Activated CD4-positive, alpha-beta T cell treated with anti-CD3 and anti-CD28 coated beads for 36 hours (primary cell): ENCODE measurements around the gene KCNIP3. TPM values are rescaled to one million over a fixed set of nuclear protein-coding genes. Genes with fewer than 3 reads are reported as not detected.

ENCODE experiments used
- ATAC-seq: fragments of 200-7000 bp; cut with Tn5 transposase; one replicate; pipeline ENCODE4 v1.10.0; 2021; ENCODE audit warnings: mild to moderate bottlenecking, moderate library complexity
- CTCF ChIA-PET: fragments of 350-600 bp; sonication (Branson Sonifier 250); formaldehyde crosslinking; loops from one replicate; lab custom pipeline; 2021; ENCODE audit warnings: antibody characterized with exemption; lab: Charles Lee
- POLR2A ChIA-PET: fragments of 350-600 bp; sonication (Branson Sonifier 250); formaldehyde crosslinking; loops from one replicate; lab custom pipeline; 2021; ENCODE audit warnings: antibody characterized with exemption, inconsistent platforms; lab: Charles Lee
- DNase-seq: peaks from one replicate; pipeline ENCODE4 v3.0.0-alpha.2; 2020
- H3K27ac Mint-ChIP-seq: one replicate; pipeline ENCODE4 v1.8.0; 2021; ENCODE audit warnings: mixed read lengths
- H3K27me3 Mint-ChIP-seq: one replicate; pipeline ENCODE4 v1.8.0; 2021; ENCODE audit warnings: mixed read lengths
- H3K36me3 Mint-ChIP-seq: one replicate; pipeline ENCODE4 v1.8.0; 2021; ENCODE audit warnings: low read depth, mixed read lengths
- H3K4me1 Mint-ChIP-seq: one replicate; pipeline ENCODE4 v1.8.0; 2021; ENCODE audit warnings: mixed read lengths
- H3K4me3 Mint-ChIP-seq: one replicate; pipeline ENCODE4 v1.8.0; 2021; ENCODE audit warnings: mild to moderate bottlenecking, moderate library complexity, mixed read lengths
- H3K9me3 Mint-ChIP-seq: one replicate; pipeline ENCODE4 v1.8.0; 2021; ENCODE audit warnings: low read depth, mixed read lengths
- intact Hi-C, 2 experiments: fragments of 100-400 bp; cut with DNase I in 1 of 2; cut with micrococcal nuclease in 1 of 2; formaldehyde crosslinking; loops; one replicate each; pipeline versions ENCODE4 v1.14.2 to v1.15.1; 2022 to 2024; cut with DNase I, micrococcal nuclease
- total RNA-seq, 2 experiments: library from RNA; stranded (reverse); gene quantifications; one replicate each; pipeline ENCODE4 v1.2.3, GENCODE V29; 2021

Gene KCNIP3
- total RNA-seq, 2 experiments from 2014 or later = not detected

GRCh38 chr2:95337829-95338228, 40.7 kb downstream of the KCNIP3 start:
- ChIA-PET POLR2A (no interaction called here), CTCF (interaction anchor here (1.2 kb wide), 1 partner anchor 315 kb away, joined by 4 read pairs; no protein-coding TSS in a partner anchor)
- H3K27me3 Mint-ChIP-seq = peaks cover 11% of the 10 kb centered on the region
- H3K9me3 Mint-ChIP-seq = no peaks in the 10 kb centered on the region
- H3K4me3 Mint-ChIP-seq = no peak overlapping the region
- H3K27ac Mint-ChIP-seq = no peak overlapping the region
- no peaks in the 10 kb centered on the region for H3K4me1 Mint-ChIP-seq
- ATAC-seq (no peak), DNase-seq (no peak)
- intact Hi-C loops = no loop called here
- no peaks in the 10 kb centered on the region for H3K36me3 Mint-ChIP-seq

- intact Hi-C loops = no loop called here
- Mint-ChIP-seq H3K9me3 (no peaks in the 10 kb centered on the region), H3K4me3 (no peak overlapping the region), H3K27ac (no peak overlapping the region), H3K27me3 (peaks cover 31% of the 10 kb centered on the region), H3K36me3 (no peaks in the 10 kb centered on the region), H3K4me1 (no peaks in the 10 kb centered on the region)
- POLR2A ChIA-PET = no interaction called here
- CTCF ChIA-PET = no interaction called here
- ATAC-seq (no peak), DNase-seq (no peak)
Observed at GRCh38 chr2:95342556-95343320, 45.6 kb downstream of the KCNIP3 start.

- no peaks in the 10 kb centered on the region for H3K9me3 Mint-ChIP-seq
- intact Hi-C loops = no loop called here
- DNase-seq (no peak), ATAC-seq (no peak)
- no peak overlapping the region for H3K27ac Mint-ChIP-seq
- CTCF ChIA-PET = no interaction called here
- no peak overlapping the region for H3K4me3 Mint-ChIP-seq
- POLR2A ChIA-PET = no interaction called here
- H3K4me1 Mint-ChIP-seq = no peaks in the 10 kb centered on the region
- H3K27me3 Mint-ChIP-seq = peaks cover 32% of the 10 kb centered on the region
- H3K36me3 Mint-ChIP-seq = no peaks in the 10 kb centered on the region
Observed at GRCh38 chr2:95343429-95344214, 46.5 kb downstream of the KCNIP3 start.

GRCh38 chr2:95344215-95344583, 47.1 kb downstream of the KCNIP3 start:
- ChIA-PET POLR2A (no interaction called here), CTCF (interaction anchor here (1.2 kb wide), 1 partner anchor 59 kb away, joined by 7 read pairs; the partner anchor contains the start of gene FAHD2A)
- peaks cover 33% of the 10 kb centered on the region for H3K27me3 Mint-ChIP-seq

GRCh38 chr2:95344656-95345055, 47.5 kb downstream of the KCNIP3 start:
- no peaks in the 10 kb centered on the region for H3K36me3 Mint-ChIP-seq
- ATAC-seq (no peak), DNase-seq (no peak)
- H3K4me3 Mint-ChIP-seq = no peak overlapping the region
- intact Hi-C loops = no loop called here
- peaks cover 35% of the 10 kb centered on the region for H3K27me3 Mint-ChIP-seq
- H3K9me3 Mint-ChIP-seq = no peaks in the 10 kb centered on the region
- ChIA-PET POLR2A (no interaction called here), CTCF (interaction anchor here (0.6 to 1.7 kb wide), 5 partner anchors 14 to 248 kb away, joined by 3 to 11 read pairs (median 7); partner anchors contain the start of gene FAHD2A)
- no peak overlapping the region for H3K27ac Mint-ChIP-seq
- H3K4me1 Mint-ChIP-seq = no peaks in the 10 kb centered on the region

More at GRCh38 chr2:95344215-95344583, 47.1 kb downstream of the KCNIP3 start:
- Mint-ChIP-seq H3K4me3 (no peak overlapping the region), H3K9me3 (no peaks in the 10 kb centered on the region), H3K4me1 (no peaks in the 10 kb centered on the region), H3K27ac (no peak overlapping the region), H3K36me3 (no peaks in the 10 kb centered on the region)
- DNase-seq = no peak
- intact Hi-C loops = no loop called here
- ATAC-seq = no peak

- intact Hi-C loops = no loop called here
- DNase-seq (no peak), ATAC-seq (peak; percentile 31)
- H3K4me1 Mint-ChIP-seq = no peaks in the 10 kb centered on the region
- ChIA-PET POLR2A (interaction anchor here (1.1 kb wide), 1 partner anchor 12 kb away, joined by 4 read pairs; no protein-coding TSS in a partner anchor), CTCF (interaction anchor here (0.6 to 1.7 kb wide), 11 partner anchors 14 to 382 kb away, joined by 3 to 11 read pairs (median 3); partner anchors contain the start of gene FAHD2A)
- no peaks in the 10 kb centered on the region for H3K9me3 Mint-ChIP-seq
- H3K4me3 Mint-ChIP-seq = peak overlapping the region; percentile 66
- peaks cover 34% of the 10 kb centered on the region for H3K27me3 Mint-ChIP-seq
- no peaks in the 10 kb centered on the region for H3K36me3 Mint-ChIP-seq
- no peak overlapping the region for H3K27ac Mint-ChIP-seq
Observed at GRCh38 chr2:95345081-95345562, 48.0 kb downstream of the KCNIP3 start.

GRCh38 chr2:95345563-95346230, 48.5 kb downstream of the KCNIP3 start:
- Mint-ChIP-seq H3K9me3 (no peaks in the 10 kb centered on the region), H3K4me1 (no peaks in the 10 kb centered on the region), H3K4me3 (peak overlapping the region; percentile 66), H3K36me3 (no peaks in the 10 kb centered on the region), H3K27ac (no peak overlapping the region), H3K27me3 (peaks cover 34% of the 10 kb centered on the region)
- ATAC-seq = peak; percentile 91
- CTCF ChIA-PET = interaction anchor here (0.7 to 1.7 kb wide), 11 partner anchors 13 to 382 kb away, joined by 3 to 11 read pairs (median 3); partner anchors contain the start of gene FAHD2A
- intact Hi-C loops = loop anchor here in 1 of 2 experiments (2.0 kb wide), 2 partner anchors 57 to 225 kb away; partner anchors contain the start of genes FAHD2A and MRPS5
- POLR2A ChIA-PET = interaction anchor here (1.1 kb wide), 1 partner anchor 11 kb away, joined by 4 read pairs; no protein-coding TSS in a partner anchor
- peak; percentile 82 for DNase-seq

GRCh38 chr2:95346231-95346737, 49.1 kb downstream of the KCNIP3 start:
- DNase-seq (peak; percentile 27), ATAC-seq (peak; percentile 24)
- ChIA-PET POLR2A (interaction anchor here (1.1 kb wide), 1 partner anchor 11 kb away, joined by 4 read pairs; no protein-coding TSS in a partner anchor), CTCF (interaction anchor here (0.7 to 1.7 kb wide), 7 partner anchors 13 to 157 kb away, joined by 3 to 11 read pairs (median 3); no protein-coding TSS in a partner anchor)
- Mint-ChIP-seq H3K9me3 (no peaks in the 10 kb centered on the region), H3K36me3 (no peaks in the 10 kb centered on the region), H3K4me3 (no peak overlapping the region), H3K27ac (no peak overlapping the region), H3K27me3 (peaks cover 34% of the 10 kb centered on the region), H3K4me1 (no peaks in the 10 kb centered on the region)
- intact Hi-C loops = loop anchor here in 1 of 2 experiments (2.0 kb wide), 2 partner anchors 57 to 225 kb away; partner anchors contain the start of genes FAHD2A and MRPS5

GRCh38 chr2:95346738-95347671, 49.9 kb downstream of the KCNIP3 start:
- ATAC-seq (no peak), DNase-seq (peak; percentile 35)
- H3K27ac Mint-ChIP-seq = no peak overlapping the region
- peaks cover 28% of the 10 kb centered on the region for H3K27me3 Mint-ChIP-seq
- intact Hi-C loops = loop anchor here in 1 of 2 experiments (2.0 kb wide), 2 partner anchors 56 to 226 kb away; partner anchors contain the start of genes FAHD2A and MRPS5
- no peak overlapping the region for H3K4me3 Mint-ChIP-seq
- no peaks in the 10 kb centered on the region for H3K4me1 Mint-ChIP-seq
- ChIA-PET CTCF (interaction anchor here (1.4 kb wide), 1 partner anchor 16 kb away, joined by 4 read pairs; no protein-coding TSS in a partner anchor), POLR2A (no interaction called here)
- no peaks in the 10 kb centered on the region for H3K9me3 Mint-ChIP-seq
- no peaks in the 10 kb centered on the region for H3K36me3 Mint-ChIP-seq
